HFF-Myc (cell line): Measurements from ENCODE around the gene ZSWIM2.
"Not testable (repeated sequence)": the region's sequence is repeated elsewhere in the genome, so short reads cannot be mapped to it uniquely, and the experiment has no call there.

Experiments
- DNase-seq: peaks from one replicate; pipeline ENCODE4 v3.0.0-alpha.2; 2011; ENCODE audit warnings: low read depth; ENCODE audit errors: extremely low read depth
- H3K4me3 ChIP-seq: replicated peaks from 2 replicates; pipeline ENCODE4 v1.5.1; 2011; ENCODE audit warnings: low read depth, mild to moderate bottlenecking, control low read depth, low read length
- CTCF ChIP-seq: IDR thresholded peaks from 2 replicates; pipeline ENCODE4 v1.5.1; 2012; ENCODE audit warnings: mild to moderate bottlenecking, low read depth, low read length, control low read depth; ENCODE audit errors: missing control alignments

ZSWIM2 gene

GRCh38 chr2:186820303-186820702 is 28.7 kb downstream of the ZSWIM2 start:
- H3K4me3 ChIP-seq = no peak overlapping the region
- TF ChIP-seq CTCF = no peak

GRCh38 chr2:186811760-186812159 is 37.2 kb downstream of the ZSWIM2 start:
- H3K4me3 ChIP-seq, DNase-seq: not testable (repeated sequence)

More at GRCh38 chr2:186820303-186820702, 28.7 kb downstream of the ZSWIM2 start:
- DNase-seq = no peak

- TF ChIP-seq CTCF = no peak
- no peak for DNase-seq
Measured at GRCh38 chr2:186806591-186806990, 42.4 kb downstream of the ZSWIM2 start.

GRCh38 chr2:186798604-186799003 is 50.4 kb downstream of the ZSWIM2 start:
- not testable (repeated sequence) for DNase-seq

More at GRCh38 chr2:186806591-186806990, 42.4 kb downstream of the ZSWIM2 start:
- H3K4me3 ChIP-seq = no peak overlapping the region

GRCh38 chr2:186784930-186785329 is 64.0 kb downstream of the ZSWIM2 start:
- no peak overlapping the region for H3K4me3 ChIP-seq
- no peak for TF ChIP-seq CTCF
- DNase-seq = no peak

More at GRCh38 chr2:186798604-186799003, 50.4 kb downstream of the ZSWIM2 start:
- not testable (repeated sequence) for H3K4me3 ChIP-seq

- no peak for TF ChIP-seq CTCF
- H3K4me3 ChIP-seq = no peak overlapping the region
- no peak for DNase-seq
Measured at GRCh38 chr2:186783254-186783653, 65.7 kb downstream of the ZSWIM2 start.

GRCh38 chr2:186780701-186781316 is 68.2 kb downstream of the ZSWIM2 start:
- no peak overlapping the region for H3K4me3 ChIP-seq
- DNase-seq = peak; percentile 5
- peak; percentile 17 for TF ChIP-seq CTCF
